ENCODE measurements around the gene CHTOP. TPM values are rescaled to one million over a fixed set of nuclear protein-coding genes. Genes with fewer than 3 reads are reported as not detected.
"Not testable (repeated sequence)": the region's sequence is repeated elsewhere in the genome, so short reads cannot be mapped to it uniquely, and the experiment has no call there.

The CHTOP gene
- total RNA-seq, 1 donor from 2014 or later = 43.9 TPM

DNA sequence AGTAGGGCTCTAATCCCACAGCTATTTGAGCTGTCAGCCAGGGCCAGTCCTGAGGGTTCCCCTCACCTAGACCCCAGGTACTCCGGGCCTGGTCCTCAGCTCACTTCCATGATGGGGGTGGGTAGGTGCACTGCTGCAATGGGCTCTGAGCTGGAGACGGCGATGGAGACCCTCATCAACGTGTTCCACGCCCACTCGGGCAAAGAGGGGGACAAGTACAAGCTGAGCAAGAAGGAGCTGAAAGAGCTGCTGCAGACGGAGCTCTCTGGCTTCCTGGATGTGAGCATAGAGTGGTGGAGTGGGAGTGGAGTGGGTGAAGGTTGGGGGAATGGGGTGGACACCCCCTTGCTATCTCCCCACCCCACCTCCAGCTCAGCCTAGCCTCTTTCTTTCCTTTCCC, 3.5 kb upstream of the CHTOP start:
- DNase-seq (ENCODE audit: extremely low read depth, low read depth, low spot score) = no peak

DNA sequence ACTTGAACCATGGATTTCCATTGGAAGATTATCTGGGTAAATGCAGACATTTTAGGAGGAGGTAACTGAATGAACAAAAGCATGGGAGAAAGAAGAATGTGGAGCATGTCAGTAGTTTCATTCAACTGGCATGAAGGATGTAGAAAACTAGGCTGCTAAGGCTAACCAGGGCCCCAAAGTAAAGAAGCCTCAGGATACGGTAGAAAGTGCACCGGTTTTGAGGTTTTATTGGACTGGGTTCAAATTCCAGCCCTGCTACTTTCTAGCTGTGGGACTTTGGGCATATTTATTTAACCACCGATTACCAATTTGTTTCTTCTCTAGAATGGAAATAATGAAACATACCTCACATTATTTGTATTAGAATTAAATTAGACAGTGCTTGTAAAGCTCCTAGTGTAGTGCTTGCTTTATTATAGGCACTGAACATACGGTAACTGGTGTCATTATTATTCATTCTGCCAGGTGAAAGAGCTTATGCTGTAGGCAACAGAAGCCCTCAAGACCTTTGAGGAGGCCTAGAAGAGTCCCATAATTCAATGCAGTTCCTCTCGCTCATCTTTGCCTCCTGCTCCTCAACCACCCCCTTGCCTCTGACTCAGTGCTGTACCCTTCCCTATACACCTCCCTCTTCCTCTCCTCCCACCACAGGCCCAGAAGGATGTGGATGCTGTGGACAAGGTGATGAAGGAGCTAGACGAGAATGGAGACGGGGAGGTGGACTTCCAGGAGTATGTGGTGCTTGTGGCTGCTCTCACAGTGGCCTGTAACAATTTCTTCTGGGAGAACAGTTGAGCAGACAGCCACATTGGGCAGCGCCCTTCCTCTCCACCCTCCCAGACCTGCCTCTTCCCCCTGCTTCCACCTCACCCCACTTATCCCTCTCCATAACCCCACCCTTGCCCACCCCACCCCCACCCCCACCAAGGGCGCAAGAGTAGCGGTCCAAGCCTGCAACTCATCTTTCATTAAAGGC, 2.5 kb upstream of the CHTOP start:
- DNase-seq (ENCODE audit: extremely low read depth, low read depth, low spot score) = no peak

DNA sequence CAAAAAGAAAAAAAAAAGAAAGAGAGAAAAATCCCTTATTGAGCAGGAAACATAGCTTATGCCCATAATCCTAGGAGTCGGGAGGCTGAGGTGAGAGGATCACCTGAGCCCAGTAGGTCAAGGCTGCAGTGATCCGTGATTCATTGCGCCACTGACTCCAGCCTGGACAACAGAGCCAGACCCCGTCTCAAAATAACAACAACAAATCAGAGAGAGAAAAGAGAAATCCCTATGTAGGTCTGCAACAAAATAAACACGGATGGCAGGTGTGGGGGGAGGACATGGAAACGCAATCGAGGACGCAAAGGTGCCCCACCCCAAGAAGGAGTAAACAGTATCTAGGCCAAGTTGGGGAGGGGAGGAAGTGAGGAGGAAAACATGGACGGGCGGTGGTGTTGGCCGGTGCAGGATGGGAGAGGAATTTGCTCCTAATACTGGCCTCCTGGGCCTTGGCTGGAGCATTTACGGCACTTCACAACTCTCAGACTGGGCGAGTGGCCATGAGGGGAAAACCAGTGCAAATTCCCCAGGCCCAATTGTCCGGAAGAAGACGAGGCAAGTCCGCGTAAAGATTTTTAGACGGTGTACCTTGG, 609 bp upstream of the CHTOP start:
- DNase-seq (ENCODE audit: extremely low read depth, low read depth, low spot score) = no peak

DNA sequence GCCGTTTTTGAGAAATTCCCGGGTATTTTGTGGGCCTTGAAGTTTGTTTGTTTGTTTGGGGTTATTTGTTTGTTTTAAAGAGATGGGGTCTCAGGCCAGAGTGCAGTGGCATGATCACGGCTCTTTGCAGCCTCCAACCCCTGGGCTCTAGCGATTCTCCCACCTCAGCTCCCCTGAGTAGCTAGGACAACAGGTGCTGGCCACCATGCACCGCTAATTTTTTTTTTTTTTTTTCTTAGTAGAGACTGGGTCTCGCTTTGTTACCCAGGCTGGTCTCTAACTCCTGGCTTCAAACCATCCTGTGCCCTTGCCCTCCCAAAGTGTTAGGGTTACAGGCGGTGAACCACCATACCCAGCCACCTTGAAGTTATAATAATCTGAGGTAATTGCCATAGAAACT, 2.0 kb downstream of the CHTOP start:
- no peak for DNase-seq (ENCODE audit: extremely low read depth, low read depth, low spot score)

DNA sequence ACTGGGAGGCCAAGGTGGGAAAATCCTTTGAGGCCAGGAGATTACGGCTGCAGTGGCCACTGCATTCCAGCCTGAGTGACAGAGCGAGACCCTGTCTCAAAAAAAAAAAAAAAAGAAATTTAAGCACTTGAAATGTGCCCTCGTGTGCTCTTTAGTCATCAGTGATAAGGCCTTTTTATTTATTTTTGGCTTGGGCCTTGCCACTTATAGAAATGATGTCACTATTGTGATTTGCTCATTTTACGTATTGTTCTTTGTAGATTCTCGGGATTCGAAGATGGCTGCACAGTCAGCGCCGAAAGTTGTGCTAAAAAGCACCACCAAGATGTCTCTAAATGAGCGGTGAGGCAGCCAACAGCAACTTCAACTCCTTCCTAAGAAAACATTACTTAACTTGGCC, 2.4 kb downstream of the CHTOP start:
- DNase-seq (ENCODE audit: extremely low read depth, low read depth, low spot score) = no peak

DNA sequence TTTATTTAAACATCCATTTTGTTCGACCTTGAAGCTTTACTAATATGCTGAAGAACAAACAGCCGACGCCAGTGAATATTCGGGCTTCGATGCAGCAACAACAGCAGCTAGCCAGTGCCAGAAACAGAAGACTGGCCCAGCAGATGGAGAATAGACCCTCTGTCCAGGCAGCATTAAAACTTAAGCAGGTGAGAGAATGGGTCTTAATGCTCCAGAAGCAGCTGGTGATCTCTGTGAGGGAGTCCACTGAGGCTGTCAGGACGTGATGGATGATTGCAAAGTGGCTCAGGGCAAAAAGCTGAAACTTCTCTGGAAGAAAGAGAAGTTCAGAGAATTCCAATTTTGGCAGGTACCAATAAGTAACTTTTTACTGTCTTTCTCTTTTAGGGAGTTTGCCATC, 4.4 kb downstream of the CHTOP start:
- DNase-seq (ENCODE audit: extremely low read depth, low read depth, low spot score) = no peak

DNA sequence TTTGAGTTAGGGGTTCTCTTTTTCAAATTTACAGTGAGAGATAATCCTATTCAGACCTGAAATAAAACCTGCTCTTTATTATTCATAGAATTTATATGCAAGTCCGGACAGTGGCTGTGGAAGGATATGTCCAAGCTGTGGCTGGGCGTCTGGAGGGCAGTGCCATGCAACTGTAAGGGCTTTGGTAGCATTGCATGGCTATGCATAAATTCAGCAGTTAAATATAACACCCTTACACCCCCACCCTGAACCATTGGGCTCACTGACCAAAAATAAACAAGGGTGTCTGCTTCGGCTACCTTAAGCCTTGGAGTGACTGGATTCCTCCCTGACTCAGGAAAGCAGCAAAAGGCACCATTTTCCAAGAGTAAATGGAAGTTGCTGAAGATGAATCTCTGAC, 5.4 kb downstream of the CHTOP start:
- no peak for DNase-seq (ENCODE audit: extremely low read depth, low read depth, low spot score)

DNA sequence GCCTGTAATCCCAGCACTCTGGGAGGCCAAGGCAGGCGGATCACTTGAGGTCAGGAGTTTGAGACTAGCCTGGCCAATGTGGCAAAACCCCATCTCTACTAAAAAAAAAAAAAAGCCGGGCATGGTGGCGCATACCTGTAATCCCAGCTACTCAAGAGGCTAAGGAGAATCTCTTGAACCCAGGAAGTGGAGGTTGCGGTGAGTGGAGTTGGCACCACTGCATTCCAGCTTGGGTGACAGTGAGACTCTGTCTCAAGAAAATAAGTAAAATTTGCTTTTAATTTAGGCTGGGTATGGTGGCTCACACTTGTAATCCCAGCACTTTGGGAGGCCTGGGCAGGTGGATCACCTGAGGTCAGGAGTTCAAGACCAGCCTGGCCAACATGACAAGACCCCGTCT, 6.3 kb downstream of the CHTOP start:
- DNase-seq (ENCODE audit: extremely low read depth, low read depth, low spot score) = not testable (repeated sequence)

DNA sequence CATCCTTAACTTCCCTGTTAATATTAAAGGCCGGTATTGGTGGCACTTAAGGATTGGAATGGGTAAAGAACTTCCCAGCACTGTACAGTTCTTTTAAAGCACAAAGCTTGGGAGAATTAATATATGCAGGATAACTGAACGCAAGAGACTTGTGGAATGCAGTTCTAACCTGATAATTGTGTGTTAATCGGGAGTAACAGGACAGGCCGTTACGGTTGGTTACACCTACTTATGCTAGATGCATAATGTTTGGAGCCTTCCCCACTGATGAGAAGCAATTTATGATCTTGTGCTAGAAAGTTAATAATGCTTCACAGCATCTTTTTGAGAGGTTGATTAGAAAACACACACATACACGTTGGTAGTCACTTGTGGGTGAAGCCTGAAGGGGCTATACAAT, 7.0 kb downstream of the CHTOP start:
- no peak for DNase-seq (ENCODE audit: extremely low read depth, low read depth, low spot score)

DNA sequence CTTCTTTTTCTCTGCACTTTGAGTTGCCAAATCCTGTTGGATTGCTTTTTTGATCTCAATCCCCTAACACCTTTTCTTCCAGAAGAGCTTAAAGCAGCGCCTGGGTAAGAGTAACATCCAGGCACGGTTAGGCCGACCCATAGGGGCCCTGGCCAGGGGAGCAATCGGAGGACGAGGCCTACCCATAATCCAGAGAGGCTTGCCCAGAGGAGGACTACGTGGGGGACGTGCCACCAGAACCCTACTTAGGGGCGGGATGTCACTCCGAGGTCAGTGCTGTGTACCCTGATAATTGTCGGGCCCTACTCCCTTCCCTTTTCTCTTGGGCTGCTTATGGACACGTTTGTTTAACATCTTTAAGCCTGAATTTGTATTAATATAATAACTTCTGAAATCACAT, 8.3 kb downstream of the CHTOP start:
- DNase-seq (ENCODE audit: extremely low read depth, low read depth, low spot score) = no peak

DNA sequence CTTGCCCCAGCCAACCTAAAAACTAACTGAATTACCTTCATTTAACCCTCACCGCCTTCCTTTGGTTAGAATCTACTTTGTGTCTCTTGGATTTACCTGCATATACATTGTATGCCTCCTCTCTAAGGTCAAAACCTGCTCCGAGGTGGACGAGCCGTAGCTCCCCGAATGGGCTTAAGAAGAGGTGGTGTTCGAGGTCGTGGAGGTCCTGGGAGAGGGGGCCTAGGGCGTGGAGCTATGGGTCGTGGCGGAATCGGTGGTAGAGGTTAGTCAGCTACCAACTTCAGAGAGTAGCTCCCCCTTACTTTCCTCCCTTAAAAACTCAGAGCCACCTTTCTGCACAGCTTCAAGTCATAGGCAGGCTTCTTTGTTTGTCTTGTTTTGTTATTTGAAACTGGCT, 9.2 kb downstream of the CHTOP start:
- no peak for DNase-seq (ENCODE audit: extremely low read depth, low read depth, low spot score)

DNA sequence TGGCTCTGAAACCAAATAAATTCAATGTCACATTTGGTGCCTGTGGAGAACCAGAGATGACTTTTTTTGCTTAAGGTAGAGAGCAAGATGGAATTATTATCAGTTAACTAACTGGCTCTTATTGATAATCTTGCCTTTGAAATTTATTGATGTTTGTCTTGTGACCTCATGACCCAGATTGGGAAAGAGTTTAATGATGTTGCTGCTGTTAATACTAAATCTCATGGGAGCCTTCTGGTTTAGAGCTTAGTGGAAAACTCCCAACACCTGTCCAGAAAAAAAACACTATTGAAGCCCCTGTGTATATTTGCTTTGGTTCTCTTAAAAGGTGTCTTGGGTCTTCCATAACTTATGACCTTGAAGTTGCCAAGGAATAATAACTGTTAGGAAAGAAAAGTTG, 9.9 kb downstream of the CHTOP start:
- DNase-seq (ENCODE audit: extremely low read depth, low read depth, low spot score) = no peak

DNA sequence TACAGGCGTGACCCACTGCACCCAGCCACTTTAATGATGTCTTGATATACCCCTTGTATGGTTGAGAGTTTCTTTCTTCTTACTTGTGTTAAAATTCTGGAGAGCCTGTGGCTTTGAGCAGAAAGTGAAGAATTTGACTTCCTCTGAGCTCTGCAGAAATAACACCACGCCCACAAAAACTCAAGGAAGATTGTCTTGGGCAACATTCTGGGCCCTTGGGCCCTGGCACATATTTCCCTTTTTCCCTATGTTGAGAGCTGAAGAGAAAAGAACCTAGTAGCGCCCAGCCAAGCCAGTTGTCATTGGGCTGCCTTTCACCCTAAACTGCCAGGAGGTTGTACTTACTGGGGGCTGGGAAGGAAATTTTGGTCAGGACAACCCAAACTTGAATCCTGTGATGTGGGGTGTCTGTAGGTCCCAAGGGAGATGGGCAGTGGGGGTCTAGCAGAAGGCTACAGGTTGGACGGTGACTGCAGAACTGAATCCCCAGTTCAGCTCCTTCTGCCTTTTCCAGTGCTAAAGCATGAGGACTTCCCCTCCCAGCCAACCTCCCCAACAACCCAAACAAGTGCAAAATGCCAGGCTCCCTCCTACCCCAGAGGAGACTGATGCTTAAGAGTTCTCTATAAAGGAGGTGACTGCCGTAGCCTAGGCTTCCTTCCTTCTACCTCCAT, 12.9 kb downstream of the CHTOP start:
- DNase-seq (ENCODE audit: extremely low read depth, low read depth, low spot score) = no peak

DNA sequence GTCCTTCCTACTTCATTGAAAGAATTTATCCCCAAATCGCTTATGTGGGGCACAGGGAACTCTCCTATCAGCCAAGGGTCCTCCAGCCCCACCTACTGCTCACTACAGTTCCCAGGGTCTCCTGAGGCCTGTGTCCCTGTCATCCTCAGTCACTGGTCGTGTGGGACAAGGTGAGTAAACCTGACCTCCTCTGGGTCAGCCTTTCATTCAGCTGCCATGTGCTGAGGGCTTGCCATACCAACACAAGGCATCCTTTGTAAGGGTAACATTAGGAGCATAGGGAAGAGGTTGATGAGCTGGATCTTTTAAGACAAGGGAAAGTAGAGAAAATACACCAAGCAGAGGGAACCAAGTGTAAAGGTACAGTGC, 13.5 kb downstream of the CHTOP start:
- DNase-seq (ENCODE audit: extremely low read depth, low read depth, low spot score) = no peak

DNA sequence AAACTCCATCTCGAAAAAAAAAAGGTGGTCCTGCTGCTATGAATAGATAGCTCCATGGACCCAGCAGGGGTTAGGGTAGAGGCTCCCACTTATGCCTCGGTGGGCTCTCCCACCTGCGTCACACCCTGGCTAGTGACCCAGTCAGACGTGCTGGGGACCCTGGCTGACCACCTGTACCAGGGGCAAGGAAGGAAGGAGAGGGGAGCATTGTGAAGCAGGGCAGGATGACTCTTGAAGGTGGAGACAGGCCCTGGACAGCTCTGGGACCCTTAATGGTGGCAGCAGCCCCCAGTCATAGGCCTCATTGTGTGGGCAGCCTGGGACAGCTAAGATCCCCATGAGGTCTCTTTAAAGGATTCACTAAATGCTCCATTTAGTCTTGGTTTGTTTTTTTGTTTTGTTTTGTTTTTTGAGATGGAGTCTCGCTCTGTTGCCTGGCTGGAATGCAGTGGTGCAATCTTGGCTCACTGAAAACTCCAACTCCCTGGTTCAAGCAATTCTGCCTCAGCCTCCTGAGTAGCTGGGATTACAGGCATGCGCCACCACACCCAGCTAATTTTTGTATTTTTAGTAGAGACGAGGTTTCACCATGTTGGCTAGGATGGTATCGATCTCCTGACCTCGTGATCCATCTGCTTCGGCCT, 14.3 kb downstream of the CHTOP start:
- DNase-seq (ENCODE audit: extremely low read depth, low read depth, low spot score) = no peak

DNA sequence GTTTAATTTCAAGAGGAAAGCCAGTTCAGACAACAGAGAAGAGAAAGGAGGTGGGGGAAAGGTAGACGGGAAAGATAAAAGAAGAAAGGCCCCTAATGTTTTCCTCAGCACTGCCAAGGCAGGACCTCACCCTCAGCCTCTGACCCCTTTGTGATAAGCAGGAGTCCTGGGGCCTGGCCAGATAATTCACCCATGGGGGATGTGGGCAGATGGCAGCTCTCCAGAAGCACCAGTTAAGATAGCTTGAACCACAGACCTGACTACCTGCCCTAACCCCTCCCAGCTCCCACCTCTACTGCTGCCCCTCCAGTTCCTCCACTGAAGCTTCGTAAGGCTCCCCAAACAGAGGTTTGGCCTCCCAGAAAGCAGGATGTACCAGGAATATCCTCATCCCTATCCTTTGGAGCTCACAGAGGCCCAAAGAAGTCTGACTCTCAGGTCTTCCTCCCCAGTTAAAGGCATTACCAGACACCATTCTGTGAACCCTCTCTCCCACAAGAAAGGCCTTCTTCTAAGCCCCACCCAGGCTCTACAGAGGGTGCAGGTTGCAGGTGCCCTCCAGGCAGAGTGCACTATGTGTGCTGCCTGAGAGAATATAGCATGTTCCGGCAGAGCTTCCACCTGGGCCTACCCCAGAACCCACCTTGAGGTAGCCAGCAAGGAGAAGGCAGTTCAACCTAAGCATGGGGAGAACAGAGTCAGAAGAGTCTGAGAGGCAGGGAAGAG, 15.4 kb downstream of the CHTOP start:
- no peak for DNase-seq (ENCODE audit: extremely low read depth, low read depth, low spot score)

DNA sequence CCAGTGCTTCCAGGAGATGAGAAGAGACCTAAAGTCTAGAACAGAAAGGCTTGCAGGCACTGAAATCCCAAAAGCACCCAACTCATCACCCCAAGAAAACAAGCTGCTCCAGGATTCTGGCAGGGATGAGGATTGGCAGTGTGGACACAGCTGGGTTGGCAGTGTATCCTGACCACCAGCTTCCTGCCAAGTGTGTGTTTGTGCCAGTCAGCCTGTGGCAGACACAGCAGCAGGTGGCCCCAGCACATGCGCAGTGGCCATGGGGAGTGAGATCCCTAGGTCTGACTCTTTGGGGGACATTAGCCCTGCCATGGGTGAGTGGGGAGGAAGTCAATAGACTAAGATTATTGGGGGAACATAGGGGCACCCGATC, 16.0 kb downstream of the CHTOP start:
- no peak for DNase-seq (ENCODE audit: extremely low read depth, low read depth, low spot score)

DNA sequence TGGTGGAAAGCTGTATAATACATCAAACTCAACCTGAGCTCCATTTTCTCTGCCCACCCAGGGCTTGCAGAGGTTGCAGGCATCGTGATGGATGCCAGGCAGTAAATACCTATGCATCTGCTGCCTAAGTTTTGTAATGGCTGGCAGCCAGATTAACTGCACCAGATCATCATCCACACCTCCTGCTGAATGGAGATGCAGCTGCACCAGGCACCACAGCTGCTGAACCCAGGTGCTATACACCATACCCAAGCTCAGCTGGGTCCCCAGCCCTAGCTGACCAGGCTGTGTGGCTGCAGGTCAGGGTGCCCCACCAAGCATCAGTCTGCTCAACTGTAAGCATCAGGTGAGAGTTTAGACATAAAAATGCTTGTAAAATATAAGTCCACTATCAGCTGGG, 17.9 kb downstream of the CHTOP start:
- DNase-seq (ENCODE audit: extremely low read depth, low read depth, low spot score) = no peak

DNA sequence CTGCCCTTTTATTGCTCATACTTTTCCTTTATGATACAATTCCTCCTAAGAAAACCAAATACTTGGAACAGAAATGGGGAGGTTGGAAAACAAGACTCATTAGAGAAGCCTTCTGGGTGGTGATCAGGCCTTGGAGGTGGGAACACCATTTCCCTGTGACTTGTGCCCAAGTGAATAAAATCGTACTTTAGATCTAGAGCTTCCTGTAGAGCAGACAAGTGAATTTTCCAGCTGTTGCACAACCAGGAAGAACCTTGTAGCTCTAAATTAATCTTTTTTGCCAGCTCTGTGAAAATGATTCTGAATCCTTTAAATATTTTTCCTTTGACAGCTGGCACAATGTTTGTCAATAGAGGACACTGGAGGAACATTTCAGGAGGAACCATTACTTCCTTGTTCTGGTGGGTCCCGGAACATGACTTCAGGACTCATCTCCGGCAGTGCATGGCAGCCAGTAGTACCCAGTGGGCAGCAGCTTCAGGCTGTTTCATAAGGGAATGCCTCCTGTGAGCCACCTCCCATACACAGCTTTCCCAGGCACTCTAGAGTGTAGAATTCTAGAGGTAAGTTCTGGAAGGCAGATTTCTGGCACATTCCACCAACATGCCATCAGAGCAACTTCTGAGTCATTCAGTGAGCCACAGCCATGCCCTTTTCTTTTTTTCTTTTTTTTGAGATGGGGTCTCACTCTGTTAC, 19.1 kb downstream of the CHTOP start:
- no peak for DNase-seq (ENCODE audit: extremely low read depth, low read depth, low spot score)

DNA sequence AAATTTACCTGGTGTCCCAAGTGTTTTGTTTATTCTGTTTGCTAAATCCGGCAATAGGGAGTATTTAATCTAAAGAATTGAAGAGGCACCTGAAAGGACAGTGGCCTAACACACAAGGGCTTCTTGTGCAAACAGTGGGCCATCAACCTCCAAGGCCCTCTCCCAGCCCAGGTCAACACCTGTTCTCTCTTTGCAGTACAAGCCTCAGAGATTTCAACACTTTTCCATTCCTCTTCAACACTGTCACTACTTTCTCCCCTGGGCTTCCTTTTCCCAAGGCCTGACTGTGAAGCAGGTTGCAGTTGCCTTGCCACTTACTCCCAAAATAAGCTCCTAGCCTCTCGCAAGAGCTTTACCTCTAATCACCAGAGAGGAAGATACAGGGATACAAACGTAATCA, 21.5 kb downstream of the CHTOP start:
- no peak for DNase-seq (ENCODE audit: extremely low read depth, low read depth, low spot score)

Data from glomerular endothelial cell (primary cell).